Gastroesophageal sphincter (tissue), 3 donors: Measurements from ENCODE around the gene NR2F2.

Experiments
- CTCF ChIP-seq, 4 experiments: fragments of 200-600 bp in 2 of 4; fragments of 450-650 bp in 2 of 4; sonication (generic) in 1 of 4; IDR thresholded peaks; one replicate each; pipeline ENCODE4 v1.5.1; 2017 to 2019; ENCODE audit warnings: antibody characterized with exemption in 4 of 4, mild to moderate bottlenecking in 2 of 4, moderate library complexity in 2 of 4
- POLR2A ChIP-seq, 2 donors: fragments of 450-650 bp; IDR thresholded peaks; one replicate each; pipeline ENCODE4 v1.6.1; 2017; ENCODE audit warnings: antibody characterized with exemption in 2 of 2, mild to moderate bottlenecking in 2 of 2, moderate library complexity in 1 of 2
- POLR2AphosphoS5 ChIP-seq: sonication (generic); formaldehyde crosslinking; IDR thresholded peaks from one replicate; pipeline ENCODE4 v1.6.1; 2017; ENCODE audit warnings: antibody characterized with exemption

- TF ChIP-seq CTCF (IDR thresholded peaks at IDR 0.05) (peak; percentile 65 to 90 (median 86)), POLR2A (IDR thresholded peaks at IDR 0.05) (no peak), POLR2AphosphoS5 (peak; percentile 33)
Measured at GRCh38 chr15:96327155-96327741, 3.3 kb upstream of the NR2F2 start.
